Measurements from ENCODE around the gene ZNF503.
"Not testable (repeated sequence)": the region's sequence is repeated elsewhere in the genome, so short reads cannot be mapped to it uniquely, and the experiment has no call there.

ZNF503 gene

GRCh38 chr10:75371010-75371409 lies 30.6 kb downstream of the ZNF503 start:
- no peak overlapping the region for H3K23ac ChIP-seq (ENCODE audit: low read length)
- no peak overlapping the region for H4K91ac ChIP-seq (ENCODE audit: low read depth, low read length)
- H4K8ac ChIP-seq (ENCODE audit: low read depth, low read length) = no peak overlapping the region
- H3K4ac ChIP-seq (ENCODE audit: low read depth, low read length) = no peak overlapping the region
- no peak overlapping the region for H3K27ac ChIP-seq (ENCODE audit: low read depth, low read length)
- no peak overlapping the region for H3K9ac ChIP-seq (ENCODE audit: low read length)
- H3K27me3 ChIP-seq (ENCODE audit: insufficient read depth, low read length) = no peaks in the 10 kb centered on the region
- H3K14ac ChIP-seq (ENCODE audit: low read length) = no peak overlapping the region
- no peaks in the 10 kb centered on the region for H3K79me2 ChIP-seq (ENCODE audit: control insufficient read depth, insufficient read depth, low read length, poor library complexity)
- no peaks in the 10 kb centered on the region for H3K4me1 ChIP-seq (ENCODE audit: control insufficient read depth in 1 of 2, insufficient read depth in 2 of 2, low read length in 2 of 2)
- H2BK12ac ChIP-seq (ENCODE audit: low read length) = no peak overlapping the region
- H3K18ac ChIP-seq (ENCODE audit: low read length) = no peak overlapping the region
- DNase-seq = no peak
- H3K4me2 ChIP-seq (ENCODE audit: low read length) = no peak overlapping the region
- H4K12ac ChIP-seq (ENCODE audit: low read depth, low read length) = no peak overlapping the region
- H3K4me3 ChIP-seq (ENCODE audit: low read depth, low read length) = no peak overlapping the region
- WGBS (ENCODE audit: extremely low coverage, insufficient coverage, insufficient read length) = no CpG with 5 or more reads among the region's 2 CpGs
- H3K9me3 ChIP-seq (ENCODE audit: insufficient read depth, low read depth, low read length) = no peaks in the 10 kb centered on the region
- no peak overlapping the region for H2BK5ac ChIP-seq (ENCODE audit: low read depth, low read length, poor library complexity)
- H2AK5ac ChIP-seq (ENCODE audit: low read length) = no peak overlapping the region
- H3K36me3 ChIP-seq (ENCODE audit: control insufficient read depth in 1 of 2, insufficient read depth in 2 of 2, low read length in 2 of 2) = no peaks in the 10 kb centered on the region
- no peaks in the 10 kb centered on the region for H3K79me1 ChIP-seq (ENCODE audit: low read length)
- no peak overlapping the region for H2AFZ ChIP-seq (ENCODE audit: insufficient read depth, low read length, poor library complexity)
- no peak overlapping the region for H2BK120ac ChIP-seq (ENCODE audit: insufficient read depth, low read length, poor library complexity)

DNA sequence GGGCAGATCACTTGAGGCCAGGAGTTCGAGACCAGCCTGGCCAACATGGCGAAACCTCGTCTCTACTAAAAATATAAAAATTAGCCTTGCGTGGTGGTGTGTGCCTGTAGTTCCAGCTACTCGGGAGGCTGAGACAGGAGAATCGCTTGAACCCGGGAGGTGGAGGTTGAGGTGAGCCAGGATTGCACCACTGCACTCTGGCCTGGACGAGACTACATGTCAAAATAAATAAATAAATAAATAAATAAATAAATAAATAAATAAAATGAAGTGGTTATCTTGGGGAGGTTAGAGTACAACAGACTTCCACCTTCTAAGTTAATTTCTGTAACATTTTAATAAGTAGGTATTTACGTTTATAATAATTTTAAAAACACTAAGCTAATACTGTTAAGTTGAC lies 31.7 kb downstream of the ZNF503 start:
- not testable (repeated sequence) for H4K91ac ChIP-seq (ENCODE audit: low read depth, low read length); H2BK120ac ChIP-seq (ENCODE audit: insufficient read depth, low read length, poor library complexity); H3K9me3 ChIP-seq (ENCODE audit: insufficient read depth, low read depth, low read length); H2BK5ac ChIP-seq (ENCODE audit: low read depth, low read length, poor library complexity); DNase-seq; H3K36me3 ChIP-seq (ENCODE audit: control insufficient read depth in 1 of 2, insufficient read depth in 2 of 2, low read length in 2 of 2); H3K18ac ChIP-seq (ENCODE audit: low read length); H3K79me1 ChIP-seq (ENCODE audit: low read length); H3K4me3 ChIP-seq (ENCODE audit: low read depth, low read length); H3K9ac ChIP-seq (ENCODE audit: low read length); H3K27ac ChIP-seq (ENCODE audit: low read depth, low read length); H2BK12ac ChIP-seq (ENCODE audit: low read length); H3K4ac ChIP-seq (ENCODE audit: low read depth, low read length); H3K79me2 ChIP-seq (ENCODE audit: control insufficient read depth, insufficient read depth, low read length, poor library complexity); H3K27me3 ChIP-seq (ENCODE audit: insufficient read depth, low read length); H4K8ac ChIP-seq (ENCODE audit: low read depth, low read length); H2AFZ ChIP-seq (ENCODE audit: insufficient read depth, low read length, poor library complexity); H4K12ac ChIP-seq (ENCODE audit: low read depth, low read length); H3K23ac ChIP-seq (ENCODE audit: low read length); H2AK5ac ChIP-seq (ENCODE audit: low read length); H3K4me1 ChIP-seq (ENCODE audit: control insufficient read depth in 1 of 2, insufficient read depth in 2 of 2, low read length in 2 of 2); H3K14ac ChIP-seq (ENCODE audit: low read length); H3K4me2 ChIP-seq (ENCODE audit: low read length)
- WGBS (ENCODE audit: extremely low coverage, insufficient coverage, insufficient read length) = no CpG with 5 or more reads among the region's 9 CpGs

- Histone ChIP-seq H2AFZ (ENCODE audit: insufficient read depth, low read length, poor library complexity) (no peak overlapping the region), H3K79me1 (ENCODE audit: low read length) (no peaks in the 10 kb centered on the region), H4K91ac (ENCODE audit: low read depth, low read length) (no peak overlapping the region), H3K9ac (ENCODE audit: low read length) (no peak overlapping the region), H3K79me2 (ENCODE audit: control insufficient read depth, insufficient read depth, low read length, poor library complexity) (no peaks in the 10 kb centered on the region), H3K14ac (ENCODE audit: low read length) (no peak overlapping the region), H3K18ac (ENCODE audit: low read length) (no peak overlapping the region), H3K4me3 (ENCODE audit: low read depth, low read length) (no peak overlapping the region), H2BK120ac (ENCODE audit: insufficient read depth, low read length, poor library complexity) (no peak overlapping the region), H2AK5ac (ENCODE audit: low read length) (no peak overlapping the region), H2BK5ac (ENCODE audit: low read depth, low read length, poor library complexity) (no peak overlapping the region), H4K8ac (ENCODE audit: low read depth, low read length) (no peak overlapping the region), H3K9me3 (ENCODE audit: insufficient read depth, low read depth, low read length) (no peaks in the 10 kb centered on the region), H3K4me1 (ENCODE audit: control insufficient read depth in 1 of 2, insufficient read depth in 2 of 2, low read length in 2 of 2) (no peaks in the 10 kb centered on the region), H3K4ac (ENCODE audit: low read depth, low read length) (no peak overlapping the region), H3K36me3 (ENCODE audit: control insufficient read depth in 1 of 2, insufficient read depth in 2 of 2, low read length in 2 of 2) (no peaks in the 10 kb centered on the region), H3K4me2 (ENCODE audit: low read length) (no peak overlapping the region), H3K27me3 (ENCODE audit: insufficient read depth, low read length) (no peaks in the 10 kb centered on the region), H2BK12ac (ENCODE audit: low read length) (no peak overlapping the region), H4K12ac (ENCODE audit: low read depth, low read length) (no peak overlapping the region), H3K27ac (ENCODE audit: low read depth, low read length) (no peak overlapping the region), H3K23ac (ENCODE audit: low read length) (no peak overlapping the region)
- DNase-seq = no peak
- no CpG with 5 or more reads among the region's 2 CpGs for WGBS (ENCODE audit: extremely low coverage, insufficient coverage, insufficient read length)
These were observed 33.7 kb downstream of the ZNF503 start for GRCh38 chr10:75367901-75368300.

DNA sequence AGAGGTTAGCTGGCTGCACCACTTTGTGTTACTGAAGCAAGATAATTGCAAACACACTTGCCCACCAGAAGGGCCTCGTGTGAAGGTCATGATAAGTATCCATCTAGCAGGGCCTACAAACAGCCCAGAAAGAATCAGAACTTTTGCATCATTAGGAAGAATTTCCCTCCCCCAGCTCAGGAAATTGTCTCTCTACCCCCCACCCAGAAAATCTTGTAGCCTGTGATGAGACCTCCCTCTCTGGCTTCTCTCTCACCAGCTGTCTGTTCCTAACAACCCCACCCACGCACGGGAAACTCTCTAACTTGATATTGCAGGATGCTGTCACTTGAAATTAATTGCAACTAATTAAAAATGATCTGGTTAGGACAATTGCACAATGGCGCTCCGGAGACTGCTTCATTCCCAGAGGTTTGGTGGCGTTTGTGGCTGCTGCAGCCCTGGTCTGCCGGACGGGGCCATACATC lies 34.5 kb downstream of the ZNF503 start:
- no CpG with 5 or more reads among the region's 8 CpGs for WGBS (ENCODE audit: extremely low coverage, insufficient coverage, insufficient read length)
- no peak overlapping the region for H2BK5ac ChIP-seq (ENCODE audit: low read depth, low read length, poor library complexity)

More for the DNA sequence above, 34.5 kb downstream of the ZNF503 start:
- Histone ChIP-seq H2AK5ac (ENCODE audit: low read length) (no peak overlapping the region), H2AFZ (ENCODE audit: insufficient read depth, low read length, poor library complexity) (no peak overlapping the region), H2BK120ac (ENCODE audit: insufficient read depth, low read length, poor library complexity) (no peak overlapping the region), H3K4me3 (ENCODE audit: low read depth, low read length) (no peak overlapping the region), H3K14ac (ENCODE audit: low read length) (no peak overlapping the region), H3K36me3 (ENCODE audit: control insufficient read depth in 1 of 2, insufficient read depth in 2 of 2, low read length in 2 of 2) (no peaks in the 10 kb centered on the region), H3K18ac (ENCODE audit: low read length) (no peak overlapping the region), H3K9ac (ENCODE audit: low read length) (no peak overlapping the region), H3K4ac (ENCODE audit: low read depth, low read length) (no peak overlapping the region), H3K27me3 (ENCODE audit: insufficient read depth, low read length) (no peaks in the 10 kb centered on the region), H3K79me1 (ENCODE audit: low read length) (no peaks in the 10 kb centered on the region), H3K23ac (ENCODE audit: low read length) (no peak overlapping the region), H3K79me2 (ENCODE audit: control insufficient read depth, insufficient read depth, low read length, poor library complexity) (no peaks in the 10 kb centered on the region), H3K9me3 (ENCODE audit: insufficient read depth, low read depth, low read length) (no peaks in the 10 kb centered on the region), H3K4me1 (ENCODE audit: control insufficient read depth in 1 of 2, insufficient read depth in 2 of 2, low read length in 2 of 2) (no peaks in the 10 kb centered on the region), H3K4me2 (ENCODE audit: low read length) (no peak overlapping the region), H4K8ac (ENCODE audit: low read depth, low read length) (no peak overlapping the region), H2BK12ac (ENCODE audit: low read length) (no peak overlapping the region), H4K91ac (ENCODE audit: low read depth, low read length) (no peak overlapping the region), H4K12ac (ENCODE audit: low read depth, low read length) (no peak overlapping the region), H3K27ac (ENCODE audit: low read depth, low read length) (no peak overlapping the region)
- DNase-seq = no peak
